CMK (cell line): ENCODE measurements around the gene DIO3.
"Not testable (repeated sequence)": the region's sequence is repeated elsewhere in the genome, so short reads cannot be mapped to it uniquely, and the experiment has no call there.

Experiments used
- DNase-seq: peaks from one replicate; pipeline ENCODE4 v3.0.0-alpha.2; 2010; ENCODE audit warnings: low read depth

Gene DIO3

DNA sequence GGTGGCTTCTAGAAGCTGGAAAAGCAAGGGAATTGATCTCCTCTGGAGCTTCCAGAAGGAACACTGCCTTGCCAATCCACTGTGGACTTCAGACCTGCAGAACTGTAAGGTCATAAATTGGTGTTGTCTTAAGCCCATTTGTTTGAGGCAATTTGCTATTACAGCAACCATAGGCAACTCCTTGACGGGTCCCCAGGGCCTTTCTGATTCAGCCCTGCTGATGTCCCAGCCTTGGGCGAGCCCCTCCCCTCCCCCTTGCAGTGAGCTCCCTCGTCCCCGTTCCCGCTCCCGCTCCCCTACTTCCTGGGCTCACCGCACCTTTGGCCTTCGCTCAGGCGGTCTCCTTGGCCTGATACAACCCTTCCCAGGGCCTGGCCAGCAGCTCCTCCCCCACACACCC is 18.9 kb upstream of the DIO3 start:
- no peak for DNase-seq

DNA sequence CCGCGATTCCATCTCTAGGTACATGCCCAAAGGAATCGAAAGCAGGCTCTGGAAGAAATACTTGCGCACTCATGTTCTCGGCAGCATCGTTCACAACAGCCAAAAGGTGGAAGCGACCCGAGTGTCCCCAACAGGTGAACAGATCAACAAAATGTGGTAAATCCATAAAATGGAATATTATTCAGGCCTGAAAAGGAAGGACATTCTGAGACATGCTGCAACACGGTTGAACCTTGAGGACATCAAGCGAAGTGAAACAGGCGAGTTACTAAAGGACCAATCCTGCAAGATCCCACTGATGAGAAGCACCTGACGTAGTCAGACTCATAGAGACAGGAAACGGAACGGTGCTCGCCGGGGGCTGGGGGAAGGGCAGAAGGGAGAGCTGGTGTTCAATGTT is 17.5 kb upstream of the DIO3 start:
- DNase-seq: no peak

DNA sequence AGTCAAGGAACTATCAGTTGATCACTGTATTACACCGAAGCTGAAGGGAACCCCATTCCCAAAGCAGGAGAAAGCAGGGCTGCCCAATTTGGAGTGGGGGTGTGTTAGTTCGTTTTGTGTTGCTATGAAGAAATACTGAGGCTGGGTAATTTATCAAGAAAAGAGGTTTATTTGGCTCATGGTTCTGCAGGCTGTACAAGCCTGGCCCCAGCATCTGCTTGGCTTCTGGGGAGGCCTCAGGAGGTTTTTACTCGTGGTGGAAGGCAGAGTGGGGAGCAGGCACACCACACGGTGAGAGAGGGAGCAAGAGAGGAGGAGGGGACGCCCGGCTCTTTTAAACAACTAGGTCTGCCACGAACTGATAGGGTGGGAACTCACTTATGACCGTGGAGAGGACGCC is 16.7 kb upstream of the DIO3 start:
- no peak for DNase-seq

DNA sequence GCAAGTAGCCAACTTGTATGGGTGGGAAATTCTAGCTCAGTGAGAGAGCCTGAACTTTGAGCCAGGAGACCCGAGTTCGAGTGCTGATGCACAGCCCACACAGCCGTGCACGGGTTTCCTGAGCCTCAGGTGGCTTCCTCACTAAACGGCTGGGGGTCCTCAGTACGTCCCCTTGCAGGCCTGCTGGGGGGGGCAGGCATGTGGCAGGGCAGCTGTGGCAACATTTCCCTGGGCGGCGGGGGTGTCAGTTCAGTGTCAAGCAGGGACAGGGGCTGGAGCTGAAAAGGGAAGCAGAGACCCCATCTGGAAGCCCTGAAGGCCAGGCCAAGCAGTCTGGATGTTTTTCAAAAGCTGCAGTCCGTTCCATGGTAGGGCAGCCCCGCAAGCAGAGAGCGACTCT is 14.6 kb upstream of the DIO3 start:
- no peak for DNase-seq

DNA sequence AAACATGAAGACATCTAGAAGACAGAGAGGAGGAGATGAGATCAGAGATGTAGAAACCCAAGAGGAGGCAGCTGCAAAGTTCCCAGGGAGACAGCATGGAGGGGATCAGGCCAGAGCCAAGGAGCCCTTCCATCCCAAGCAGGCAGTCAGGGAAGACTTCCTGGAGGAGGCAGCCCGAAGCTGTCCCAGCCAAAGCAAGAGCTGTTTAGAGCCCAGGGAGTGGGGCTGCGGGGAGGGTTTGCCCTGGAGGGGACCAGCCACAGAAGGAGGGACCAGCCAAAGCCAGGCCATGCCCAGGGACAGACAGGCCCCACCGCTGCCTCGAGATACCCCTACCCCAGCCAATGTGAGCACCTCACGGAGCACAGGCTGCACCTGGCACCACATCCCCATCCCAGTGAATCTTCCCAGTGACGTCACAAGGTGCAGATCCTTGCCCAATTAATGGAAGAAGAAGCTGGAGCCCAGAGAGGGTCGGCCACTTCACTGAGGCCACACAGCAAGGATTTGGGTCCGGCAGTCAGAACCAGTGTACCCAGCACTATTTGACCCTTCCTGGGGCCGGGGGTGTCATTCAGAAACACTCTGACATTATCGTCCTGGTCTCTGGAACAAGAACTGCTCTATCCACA is 14.1 kb upstream of the DIO3 start:
- DNase-seq: no peak

DNA sequence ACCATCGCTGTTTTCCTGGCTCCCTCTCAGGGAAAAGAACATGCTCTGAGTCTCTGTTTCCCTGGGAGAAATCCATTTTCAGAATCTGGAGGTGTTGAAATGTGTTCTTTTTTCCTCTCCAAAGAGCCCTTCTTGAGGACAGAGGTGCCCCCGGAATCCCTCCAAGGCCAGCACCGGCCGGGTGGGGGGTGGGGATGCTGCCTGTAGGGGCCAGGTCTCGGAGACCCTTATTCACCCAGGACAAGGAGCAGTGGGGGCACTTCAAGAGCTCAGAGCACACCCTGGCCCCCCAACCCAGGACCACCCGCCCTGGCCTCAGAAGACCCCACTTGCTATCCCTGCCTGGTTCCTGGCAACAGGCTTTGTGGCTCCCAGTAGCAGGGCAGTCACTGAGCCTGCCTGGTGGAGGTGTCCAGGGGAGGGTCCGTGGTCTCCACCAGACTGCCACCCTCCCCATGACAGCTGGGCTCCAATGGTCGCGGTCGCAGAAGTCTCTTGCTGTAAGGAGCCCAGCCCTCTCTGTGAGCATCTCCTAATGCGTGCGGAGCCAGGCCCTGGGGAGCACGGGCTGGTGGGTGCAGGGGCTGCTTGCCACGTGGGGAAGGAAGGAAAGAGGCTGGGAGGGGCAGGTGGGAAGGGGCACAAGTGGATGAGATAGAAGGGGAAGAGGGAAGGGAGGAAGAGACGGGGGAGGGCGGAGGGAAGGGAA is 13.2 kb upstream of the DIO3 start:
- DNase-seq: no peak

DNA sequence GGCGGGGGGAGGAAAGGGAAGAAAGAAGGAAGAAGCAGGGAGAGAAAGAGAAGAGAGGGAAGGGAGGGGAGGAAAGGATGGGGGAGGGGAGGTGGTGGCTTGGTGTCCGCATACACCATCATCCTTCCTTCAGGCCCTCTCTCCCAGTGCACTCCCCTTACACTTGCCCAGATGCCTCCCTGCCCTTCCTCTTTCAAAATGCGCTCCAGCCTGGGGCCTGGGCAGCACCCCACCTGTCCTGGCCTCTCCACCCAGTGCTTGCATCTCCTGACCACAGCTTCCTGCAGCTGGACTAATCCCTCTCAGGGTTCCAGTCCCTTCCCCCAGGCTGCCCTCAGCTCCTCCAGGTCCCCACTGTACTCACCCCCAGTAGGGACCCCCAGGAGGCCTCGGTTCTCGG is 12.6 kb upstream of the DIO3 start:
- DNase-seq: no peak

DNA sequence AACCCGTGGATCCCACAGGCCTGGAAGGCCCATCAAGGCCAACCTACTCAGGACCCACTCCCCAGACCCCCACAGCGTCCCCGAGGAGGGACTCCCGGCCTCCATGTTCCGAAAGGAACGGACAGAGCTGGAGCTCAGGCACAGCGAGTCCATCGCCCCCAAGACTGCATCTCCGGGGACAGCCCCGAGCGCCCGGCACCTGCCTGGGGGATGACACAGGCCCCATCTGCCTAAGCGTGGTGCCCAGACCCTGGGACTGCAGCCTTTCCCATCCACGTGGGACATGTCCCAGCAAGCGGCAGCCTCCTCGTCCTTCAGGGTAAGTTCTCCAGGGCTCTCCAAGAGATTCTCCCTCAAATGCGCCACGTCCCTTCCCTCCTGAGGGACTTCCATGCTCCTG is 12.1 kb upstream of the DIO3 start:
- DNase-seq: no peak

DNA sequence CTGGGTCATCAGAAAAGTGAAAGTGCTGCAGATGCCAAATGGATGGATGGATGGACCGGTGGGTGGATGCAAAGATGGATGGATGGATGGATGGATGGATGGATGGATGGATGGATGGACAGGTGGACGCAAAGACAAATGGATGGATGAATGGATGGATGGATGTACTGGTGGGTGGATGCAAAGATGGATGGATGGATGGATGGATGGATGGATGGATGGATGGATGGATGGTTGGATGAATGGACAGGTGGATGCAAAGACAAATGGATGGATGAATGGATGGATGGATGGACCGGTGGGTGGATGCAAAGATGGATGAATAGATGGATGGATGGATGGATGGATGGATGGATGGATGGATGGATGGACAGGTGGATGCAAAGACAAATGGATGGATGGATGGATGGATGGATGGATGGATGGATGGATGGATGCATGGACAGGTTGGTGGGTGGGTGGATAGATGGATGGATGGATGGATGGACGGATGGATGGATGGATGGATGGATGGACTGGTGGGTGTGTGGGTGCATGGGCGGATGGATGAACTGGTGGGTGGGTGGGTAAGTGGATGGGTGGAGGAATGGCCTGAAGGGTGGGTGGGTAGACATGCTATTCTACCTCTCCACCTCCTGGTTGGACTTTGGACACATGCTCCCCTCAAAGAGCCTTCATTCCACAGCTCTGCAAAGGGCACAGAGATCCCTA is 10.9 kb upstream of the DIO3 start:
- not testable (repeated sequence) for DNase-seq

DNA sequence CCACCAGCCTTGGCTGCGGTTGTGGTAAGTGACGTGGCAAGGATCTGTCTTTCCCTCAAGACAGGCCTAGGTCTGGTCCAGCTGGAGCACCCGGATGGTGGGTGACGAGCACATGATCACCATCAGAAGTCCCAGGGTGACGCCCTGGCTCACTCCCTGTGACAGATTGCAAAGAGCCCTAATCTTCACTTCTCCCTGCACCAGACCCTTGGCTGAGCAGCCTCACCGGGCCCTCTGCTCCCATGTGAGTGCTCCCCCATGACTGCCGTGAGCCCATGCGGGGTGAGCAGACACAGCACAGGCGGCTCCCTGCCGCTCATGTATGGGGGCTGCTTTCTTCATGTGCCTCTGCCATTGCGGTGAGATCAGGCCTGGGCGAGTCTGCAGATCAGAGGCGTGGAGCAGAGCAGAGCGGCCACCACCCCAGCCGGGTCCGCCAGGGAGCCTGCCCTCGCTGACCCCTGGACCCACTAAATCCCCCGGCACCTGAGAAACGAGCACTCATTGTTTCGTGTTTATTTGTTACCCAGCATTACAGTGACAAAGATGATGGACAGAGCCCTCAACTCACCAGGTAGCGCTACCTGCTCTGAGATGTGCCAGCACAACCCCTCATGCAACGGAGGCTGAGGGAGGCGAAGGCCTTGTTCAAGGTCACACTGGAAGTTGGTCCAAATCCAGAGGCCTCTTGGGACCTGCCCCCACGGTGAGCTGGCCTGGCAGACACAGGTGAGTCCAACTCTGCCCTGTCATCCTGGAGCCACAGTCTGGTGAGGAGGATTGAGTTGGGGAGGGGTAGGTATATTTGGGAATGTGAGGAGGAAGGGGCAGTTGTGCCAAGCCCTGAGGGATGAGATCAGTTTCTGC is 9.3 kb upstream of the DIO3 start:
- no peak for DNase-seq

DNA sequence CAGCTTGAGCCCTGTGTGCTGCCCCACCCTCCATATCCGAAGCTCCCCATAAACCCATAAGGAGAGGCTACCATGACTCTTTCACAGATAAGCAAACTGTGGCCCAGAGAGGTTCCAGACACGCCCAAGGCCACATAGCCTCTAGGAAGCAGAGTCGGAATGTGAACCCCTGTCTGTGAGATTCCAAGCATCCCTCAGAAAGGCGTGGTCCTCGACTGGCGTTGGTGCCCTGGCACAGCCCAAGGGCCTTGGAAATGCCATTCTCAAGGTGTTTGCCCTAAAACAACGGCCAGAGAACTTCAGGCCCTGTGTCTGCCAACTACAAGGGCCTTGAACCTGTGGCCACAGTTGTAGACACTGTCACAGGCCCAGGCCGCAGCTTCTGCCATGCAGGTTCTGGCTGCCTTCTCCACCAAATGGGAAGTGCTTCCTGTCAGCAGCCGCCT is 8.5 kb upstream of the DIO3 start:
- no peak for DNase-seq

DNA sequence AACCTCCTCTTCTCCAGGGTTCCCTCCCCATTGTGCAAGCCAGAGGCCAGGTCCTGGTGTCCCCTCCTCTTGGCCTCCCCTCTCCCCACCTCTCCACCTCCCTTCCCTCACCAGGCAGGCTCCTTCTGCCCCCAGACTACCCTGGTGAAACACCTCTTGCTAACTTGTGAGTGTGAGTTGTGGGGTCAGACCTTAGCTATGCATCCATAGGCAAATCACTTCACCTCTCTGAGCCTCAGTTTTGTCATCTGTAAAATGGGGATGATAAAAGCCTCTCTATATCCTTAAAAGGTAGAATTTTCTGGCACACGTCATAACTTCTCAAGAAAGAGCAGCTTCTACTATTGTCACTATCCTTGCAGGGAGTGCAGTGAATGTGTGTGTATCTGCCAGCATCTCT is 7.9 kb upstream of the DIO3 start:
- no peak for DNase-seq

DNA sequence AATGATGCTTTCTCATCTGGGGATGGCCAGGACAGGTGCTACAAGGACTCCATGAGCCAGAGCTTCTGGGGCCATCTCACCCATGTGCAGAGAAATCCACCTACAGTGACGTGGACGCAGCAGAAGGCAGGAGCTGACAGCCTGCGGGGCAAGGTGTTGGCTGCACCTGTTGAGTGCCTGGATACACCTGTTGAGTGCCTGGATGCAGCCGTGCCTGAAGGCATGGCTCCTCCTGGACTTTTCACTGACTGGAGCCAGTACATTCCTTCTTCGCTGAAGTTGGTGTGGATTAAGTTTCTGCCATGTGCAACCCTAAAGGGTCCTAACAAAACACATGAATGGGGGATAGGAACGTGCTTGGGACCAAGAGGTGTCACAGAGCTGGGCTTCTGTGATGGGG is 7.4 kb upstream of the DIO3 start:
- no peak for DNase-seq

DNA sequence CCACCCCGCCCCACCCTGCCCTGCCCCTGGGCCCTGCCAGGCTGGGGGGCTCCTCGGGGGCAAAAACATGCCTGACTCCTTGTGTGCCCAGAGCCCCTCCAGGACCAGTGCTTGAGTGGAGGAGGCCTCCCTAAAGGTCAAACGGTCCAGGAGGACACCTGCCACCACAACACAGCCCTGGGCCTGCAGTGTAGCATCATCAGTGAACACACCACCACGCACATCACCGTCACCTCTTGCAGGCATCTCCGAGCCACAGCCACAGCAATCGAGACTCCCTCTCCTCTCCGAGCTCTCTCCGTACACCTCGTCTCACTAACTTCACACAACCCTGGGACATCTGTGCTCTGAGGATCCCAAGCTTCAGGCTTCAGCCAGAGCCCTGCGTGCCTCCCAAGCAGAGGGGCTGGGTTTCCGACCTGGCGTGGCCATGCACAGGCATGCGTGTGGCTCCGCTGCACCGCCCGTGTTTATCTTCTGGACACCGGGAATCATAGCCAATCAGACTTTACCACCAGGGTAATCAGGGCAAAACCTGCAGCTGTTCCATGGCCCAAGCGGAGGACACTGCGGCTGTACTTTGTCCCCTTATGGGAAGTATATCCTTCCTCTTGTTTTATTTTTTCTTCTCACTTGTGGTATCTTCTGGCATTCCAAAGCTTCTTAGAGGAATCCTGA is 6.2 kb upstream of the DIO3 start:
- DNase-seq: no peak

DNA sequence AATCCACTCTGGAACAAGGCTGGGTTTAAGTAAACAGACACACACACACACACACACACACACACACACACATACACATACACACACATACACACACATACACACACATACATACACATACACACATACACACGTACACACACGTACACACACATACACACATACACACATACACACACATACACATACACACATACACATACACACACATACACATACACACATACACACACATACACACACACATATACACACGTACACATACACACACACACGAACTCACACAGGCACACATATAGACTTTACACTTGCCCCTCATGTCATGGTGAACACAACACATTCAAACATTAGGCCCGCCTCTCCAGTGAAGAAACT is 5.6 kb upstream of the DIO3 start:
- not testable (repeated sequence) for DNase-seq

DNA sequence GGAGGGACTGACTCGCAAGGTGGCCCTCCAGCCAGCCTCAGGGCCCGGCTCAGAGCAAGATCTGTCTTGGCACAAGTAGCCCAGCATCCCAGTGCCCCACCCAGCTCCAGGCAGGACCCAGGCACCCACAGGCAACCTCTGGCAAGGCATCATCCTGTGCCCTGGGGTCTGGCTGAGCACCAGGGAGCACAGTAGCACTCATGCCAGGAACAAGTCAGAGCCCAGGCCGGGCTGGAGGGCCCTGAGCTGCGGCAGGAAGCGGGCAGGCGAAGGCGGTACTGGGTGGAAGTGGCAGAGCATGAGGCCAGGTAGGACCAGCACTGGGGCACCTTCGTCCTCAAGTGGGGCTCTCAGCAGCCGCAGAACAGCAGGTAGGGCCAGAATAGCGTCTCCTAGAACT is 5.2 kb upstream of the DIO3 start:
- no peak for DNase-seq

DNA sequence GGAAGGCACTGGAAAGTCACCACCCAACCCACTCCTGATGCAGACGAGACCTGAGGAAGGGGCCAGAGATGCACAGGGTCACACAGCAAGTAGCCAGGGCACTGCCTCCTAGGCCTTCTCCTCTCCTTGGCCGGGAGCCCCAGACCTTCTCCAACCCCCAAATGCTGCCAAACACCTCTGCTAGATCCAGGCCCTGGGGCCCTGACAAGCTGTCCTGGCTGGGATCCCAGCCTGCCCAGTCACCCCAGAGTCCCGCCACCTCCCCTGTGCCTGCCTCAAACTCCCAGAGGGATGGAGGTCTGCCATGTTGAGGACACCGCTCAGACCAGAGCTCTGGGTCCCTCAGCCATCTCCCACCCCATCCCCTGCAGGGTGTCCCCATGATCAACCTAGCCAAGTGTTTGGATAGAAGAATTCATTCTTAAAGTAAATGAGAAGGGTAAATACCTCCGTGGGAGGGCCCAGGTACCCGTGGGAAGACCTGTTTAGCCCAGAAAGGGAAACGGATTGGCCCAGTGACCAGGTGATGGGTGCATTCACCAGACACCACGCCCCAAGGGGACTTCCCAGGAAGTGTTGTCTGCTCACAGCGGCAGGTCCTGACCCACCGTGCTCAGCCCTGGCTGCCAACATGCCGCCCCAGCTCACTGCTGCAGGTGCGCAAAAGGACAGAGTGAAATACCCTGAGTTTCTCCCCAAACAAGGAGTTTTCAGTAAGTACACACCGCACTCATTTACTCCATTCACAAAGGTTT is 4.6 kb upstream of the DIO3 start:
- DNase-seq: no peak

DNA sequence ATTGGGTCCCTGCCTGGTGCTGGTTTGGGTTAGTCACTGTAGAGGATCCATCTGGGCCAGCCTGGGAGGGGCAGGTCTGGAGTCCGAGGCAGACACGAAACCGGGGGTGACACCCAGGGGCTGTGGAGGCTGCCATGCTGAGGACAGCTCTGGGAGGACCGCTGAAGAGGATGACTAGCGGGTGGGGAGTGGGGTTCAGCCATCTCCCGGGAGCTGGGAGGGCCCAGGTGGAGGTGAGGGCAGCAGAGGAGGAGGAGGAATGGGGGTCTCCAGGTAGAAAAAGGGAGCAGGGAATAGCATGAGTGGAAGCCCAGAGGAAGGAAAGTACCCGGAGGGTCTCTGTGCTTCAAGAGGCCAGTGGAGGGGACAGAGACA is 4.0 kb upstream of the DIO3 start:
- DNase-seq: no peak

DNA sequence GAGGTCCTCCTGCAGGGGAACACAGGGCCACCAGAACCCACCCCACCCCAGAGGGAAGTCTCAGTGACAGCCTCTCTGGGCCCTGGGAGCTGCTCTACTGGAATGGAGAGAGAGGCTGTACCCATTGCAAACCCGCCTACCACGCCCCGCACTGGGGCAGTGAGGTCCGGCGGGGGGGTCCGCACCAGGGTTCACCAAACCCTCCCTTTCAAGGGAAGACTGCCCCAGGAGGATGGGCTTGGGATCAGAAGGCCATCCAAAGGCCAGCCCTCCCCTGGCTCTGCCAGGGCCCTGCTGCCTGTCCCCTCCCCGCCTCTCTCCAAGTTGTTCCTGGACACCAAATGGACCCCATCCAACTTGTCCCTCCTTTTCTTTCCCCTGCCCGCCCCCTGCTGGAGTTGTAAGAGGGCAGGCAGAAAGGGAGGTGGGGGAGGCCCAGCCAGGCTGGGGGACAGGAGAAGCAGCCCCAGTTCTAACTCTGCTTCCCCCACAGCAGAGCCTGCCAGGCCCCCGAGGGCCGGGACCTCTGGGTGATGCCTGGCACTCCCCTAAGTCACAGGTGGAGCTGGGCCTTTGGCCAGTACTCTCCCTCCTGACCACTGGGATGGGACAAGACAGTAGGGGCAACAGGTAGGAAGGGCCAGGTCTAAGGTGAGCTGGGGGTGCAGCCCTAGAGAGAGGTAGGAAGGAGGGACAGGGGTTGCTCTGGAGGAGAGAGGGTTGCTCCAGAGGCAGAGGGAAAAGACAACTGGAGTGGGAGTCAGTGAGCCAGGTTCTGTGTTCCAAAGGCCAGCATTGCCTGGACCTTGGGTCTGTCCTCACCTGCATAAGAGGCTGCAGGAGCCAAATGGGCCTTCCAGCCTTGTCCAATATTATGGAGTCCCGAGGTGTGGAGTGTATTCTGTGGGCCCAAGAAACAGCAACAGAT is 3.2 kb upstream of the DIO3 start:
- no peak for DNase-seq

DNA sequence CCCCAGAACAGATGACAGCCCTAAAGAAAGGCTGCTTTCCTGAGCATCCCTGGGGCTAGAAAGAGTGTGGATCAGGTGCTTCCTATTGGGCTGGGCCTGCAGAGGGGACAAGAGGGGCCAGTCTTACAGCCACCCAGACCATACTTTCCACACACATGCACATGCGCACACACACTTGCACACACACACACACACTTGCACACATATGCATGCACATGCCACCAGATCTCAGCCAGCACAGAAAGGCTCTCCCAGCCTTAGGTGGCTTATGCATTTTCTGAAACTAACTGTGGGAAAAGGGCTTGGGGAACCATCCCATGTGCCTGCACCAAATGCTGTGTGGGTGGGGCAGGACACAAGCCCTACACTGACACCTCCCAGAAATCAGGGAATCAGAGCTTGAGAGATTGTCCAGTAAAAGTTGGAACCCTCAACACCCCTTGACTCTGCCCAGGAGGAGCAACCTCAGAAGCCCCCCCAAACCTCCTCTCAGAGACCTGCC is 2.5 kb upstream of the DIO3 start:
- DNase-seq: no peak
